ENCODE measurements around the gene MAP7. TPM values are rescaled to one million over a fixed set of nuclear protein-coding genes. Genes with fewer than 3 reads are reported as not detected.

MAP7 gene
- total and polyA plus RNA-seq, 2 experiments from 2014 or later: 44.7 to 49.2 TPM

DNA sequence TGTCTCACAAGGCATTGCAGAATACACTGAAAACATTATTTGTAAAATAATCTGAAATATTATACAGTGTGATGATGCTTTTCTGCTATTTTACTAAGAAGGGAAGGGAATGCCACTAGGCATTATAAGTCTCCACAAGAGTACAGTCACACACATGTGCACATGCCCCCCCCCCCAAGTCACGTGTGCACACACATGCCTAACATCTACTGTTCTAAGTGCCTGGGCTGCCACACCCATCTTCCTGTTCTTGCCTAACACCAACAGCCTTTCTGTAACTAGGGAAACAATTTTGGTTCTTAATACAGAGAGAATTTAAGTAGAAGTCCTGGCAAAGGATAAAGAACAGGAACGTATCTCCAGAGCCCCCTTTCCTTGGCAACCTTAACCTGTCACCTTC is 202.4 kb downstream of the MAP7 start:
- H3K36me3 ChIP-seq (ENCODE audit: insufficient read depth): peaks cover 17% of the 10 kb centered on the region; the same call in 1 of the 2 replicates
- H3K4me3 Mint-ChIP-seq: no peak overlapping the region
- H4K20me1 ChIP-seq (replicated peaks; ENCODE audit: insufficient read depth): no peaks in the 10 kb centered on the region
- no peaks in the 10 kb centered on the region for H3K9me3 Mint-ChIP-seq
- no peaks in the 10 kb centered on the region for H3K9me2 ChIP-seq (ENCODE audit: insufficient read depth)
- H3K27ac Mint-ChIP-seq: no peak overlapping the region
- H3K4me2 ChIP-seq: no peak overlapping the region
- H3K4me3 ChIP-seq: no peak overlapping the region
- peaks cover 22% of the 10 kb centered on the region for H3K36me3 Mint-ChIP-seq (ENCODE audit: low read depth)
- H3K27ac ChIP-seq (ENCODE audit: low read depth): no peak overlapping the region
- no peaks in the 10 kb centered on the region for H3F3A ChIP-seq (replicated peaks; ENCODE audit: low read depth)
- peaks cover 25% of the 10 kb centered on the region for H3K4me1 Mint-ChIP-seq
- no peak for ATAC-seq
- no peaks in the 10 kb centered on the region for H3K79me2 ChIP-seq (replicated peaks; ENCODE audit: insufficient read depth)
- TF ChIP-seq REST (IDR thresholded peaks at IDR 0.05; ENCODE audit: unreplicated experiment) (no peak), STAT1 (IDR thresholded peaks at IDR 0.05; ENCODE audit: unreplicated experiment) (no peak), ZNF331 (CRISPR knock-in tag; IDR thresholded peaks at IDR 0.05; ENCODE audit: low read depth) (no peak), EZH2 (IDR thresholded peaks at IDR 0.05; ENCODE audit: low read depth, unreplicated experiment) (no peak), CREB1 (CRISPR knock-in tag; IDR thresholded peaks at IDR 0.05; ENCODE audit: low read depth) (no peak), ZNF462 (CRISPR knock-in tag; IDR thresholded peaks at IDR 0.05) (no peak), ZNF114 (CRISPR knock-in tag; IDR thresholded peaks at IDR 0.05) (no peak), ETS1 (IDR thresholded peaks at IDR 0.05) (no peak), NANOG (IDR thresholded peaks at IDR 0.05; ENCODE audit: borderline replicate concordance) (no peak), CTCF (conservative IDR thresholded peaks at IDR 0.05; ENCODE audit: low read depth in 2 of 2) (no peak), JUNB (IDR thresholded peaks at IDR 0.05; ENCODE audit: unreplicated experiment) (no peak), EZH2phosphoT487 (IDR thresholded peaks at IDR 0.05; ENCODE audit: unreplicated experiment) (no peak), POLR2AphosphoS5 (IDR thresholded peaks at IDR 0.05; ENCODE audit: low read depth) (no peak)
- no peak for DNase-seq (ENCODE audit: low spot score)
- H3K27me3 ChIP-seq (ENCODE audit: insufficient read depth): no peaks in the 10 kb centered on the region
- H2AFZ ChIP-seq: no peak overlapping the region
- H3K27me3 Mint-ChIP-seq (ENCODE audit: insufficient read depth, low read depth, poor library complexity): peaks cover 2% of the 10 kb centered on the region
- H3K4me1 ChIP-seq (ENCODE audit: insufficient read depth): peaks cover 8% of the 10 kb centered on the region; the same call in 1 of the 2 replicates
